HG03097 (cell line): ENCODE data around the gene RGS21.

ENCODE experiments used
- ATAC-seq: cut with Tn5 transposase; IDR thresholded peaks from one replicate; pipeline ENCODE4 v1.9.1; 2021; ENCODE audit not compliant: unreplicated experiment, low FRiP score

The RGS21 gene

GRCh38 chr1:192378276-192378675 lies 61.5 kb downstream of the RGS21 start:
- ATAC-seq = no peak

DNA sequence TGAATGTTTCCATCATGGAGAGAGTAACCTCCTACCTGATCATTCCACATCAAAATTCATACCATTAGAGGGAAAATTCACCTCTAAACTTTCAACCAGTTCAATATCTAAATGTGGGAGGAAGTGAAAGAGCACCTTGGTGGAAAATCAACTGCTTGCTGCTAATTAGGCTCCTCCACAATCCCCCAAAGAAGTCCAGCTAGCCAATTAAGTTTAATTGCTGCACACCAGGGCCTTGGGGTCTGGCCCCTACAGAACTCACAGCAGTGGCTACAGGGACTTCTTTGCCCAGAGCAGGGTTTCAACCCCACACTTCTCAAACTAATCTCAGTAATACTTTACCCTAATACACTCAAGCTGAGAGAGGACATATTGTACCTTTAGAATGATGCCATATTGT lies 62.1 kb downstream of the RGS21 start:
- no peak for ATAC-seq

DNA sequence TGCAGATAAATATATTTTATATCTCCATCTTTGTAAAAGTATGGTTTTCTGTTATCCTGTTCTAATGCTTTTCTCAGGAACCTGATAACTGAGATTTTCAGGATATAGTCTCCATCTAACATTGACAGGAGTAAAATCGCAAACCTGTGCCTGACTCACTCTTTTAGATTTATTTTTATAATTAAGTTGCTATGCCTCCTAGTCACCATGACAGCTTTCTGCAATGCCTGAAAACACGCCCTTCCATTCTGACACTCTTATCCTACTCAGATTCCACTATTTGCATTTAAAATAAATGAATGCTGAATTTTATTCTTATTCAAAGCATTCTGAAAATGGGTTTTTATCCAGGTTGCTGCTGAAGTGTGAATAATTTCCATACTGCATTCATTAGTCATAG lies 62.8 kb downstream of the RGS21 start:
- no peak for ATAC-seq

DNA sequence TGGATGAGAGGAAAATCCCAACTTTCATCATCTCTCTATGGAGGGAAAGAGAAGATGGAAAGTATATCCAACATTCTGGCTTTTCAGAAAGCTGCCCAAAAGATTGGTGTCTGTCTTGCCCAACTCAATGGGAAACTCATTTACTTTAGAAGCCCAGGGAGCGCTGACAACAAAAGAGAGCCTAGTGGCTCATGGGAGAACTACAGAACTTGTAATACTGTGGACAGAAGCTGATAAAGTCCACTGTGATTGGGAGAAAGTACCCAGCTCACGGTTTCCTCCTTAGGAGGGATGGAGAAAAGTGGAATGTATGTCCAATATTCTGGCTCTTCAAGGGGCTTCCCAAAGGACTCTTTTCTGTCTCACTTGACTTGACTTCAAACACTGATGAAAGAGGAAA lies 66.0 kb downstream of the RGS21 start:
- ATAC-seq = no peak

GRCh38 chr1:192386051-192386650 lies 69.4 kb downstream of the RGS21 start:
- no peak for ATAC-seq

- no peak for ATAC-seq
Measured at GRCh38 chr1:192395211-192395610, 78.4 kb downstream of the RGS21 start.

DNA sequence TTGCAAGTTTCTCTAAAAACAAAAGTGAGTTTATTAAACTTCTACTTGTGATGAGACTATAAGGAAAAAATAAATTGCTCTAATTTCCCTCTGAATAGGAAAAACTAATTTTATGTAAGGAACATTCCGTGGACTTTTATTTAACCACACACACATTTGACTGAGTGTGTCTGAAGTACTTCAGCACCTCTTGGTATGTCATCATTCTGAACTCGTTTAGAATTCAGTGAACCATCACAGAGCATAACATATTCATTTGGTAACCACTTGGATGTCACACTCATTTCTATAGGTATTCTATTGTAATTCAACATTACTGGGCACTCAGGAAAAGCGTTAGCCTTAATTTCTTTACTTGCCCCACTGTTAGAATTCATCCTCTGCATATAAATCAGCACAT lies 79.1 kb downstream of the RGS21 start:
- no peak for ATAC-seq

GRCh38 chr1:192399161-192399560 lies 82.4 kb downstream of the RGS21 start:
- ATAC-seq = no peak

DNA sequence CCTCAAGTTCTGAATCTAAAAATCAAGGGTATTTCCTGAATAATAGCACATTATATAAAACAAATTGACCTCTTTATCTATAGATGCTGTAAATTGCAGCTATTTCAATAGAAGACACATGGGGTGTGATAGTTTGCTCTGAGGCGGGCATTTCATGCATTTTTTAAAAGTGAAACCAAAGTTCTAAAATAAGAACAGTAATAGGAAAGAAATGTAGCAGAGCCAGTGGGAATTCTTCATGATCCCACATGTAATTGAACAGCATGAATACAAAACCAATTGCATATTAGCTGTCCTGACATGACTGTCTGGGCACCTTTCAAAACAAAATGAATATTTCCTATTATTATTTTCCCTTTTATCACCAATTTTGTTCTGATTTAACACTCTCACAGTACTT lies 85.0 kb downstream of the RGS21 start:
- no peak for ATAC-seq

DNA sequence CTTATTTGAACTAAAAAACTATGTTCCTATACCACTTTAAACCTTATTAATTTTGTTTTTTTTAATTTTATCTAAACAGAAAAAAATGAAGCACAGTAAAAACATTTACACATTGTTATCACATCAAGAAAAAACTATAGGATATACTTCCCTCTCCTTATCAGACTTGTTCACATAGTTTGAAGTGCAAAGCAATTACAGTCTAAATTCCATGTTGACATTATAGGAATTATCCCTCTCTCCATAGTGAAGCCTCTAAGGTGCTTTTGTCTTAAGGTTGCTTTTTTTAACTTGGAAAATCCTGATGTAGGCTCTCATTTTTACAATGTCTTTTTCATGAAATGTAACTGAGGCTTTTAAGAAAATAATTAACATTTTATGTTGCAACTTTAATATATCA lies 85.8 kb downstream of the RGS21 start:
- no peak for ATAC-seq

DNA sequence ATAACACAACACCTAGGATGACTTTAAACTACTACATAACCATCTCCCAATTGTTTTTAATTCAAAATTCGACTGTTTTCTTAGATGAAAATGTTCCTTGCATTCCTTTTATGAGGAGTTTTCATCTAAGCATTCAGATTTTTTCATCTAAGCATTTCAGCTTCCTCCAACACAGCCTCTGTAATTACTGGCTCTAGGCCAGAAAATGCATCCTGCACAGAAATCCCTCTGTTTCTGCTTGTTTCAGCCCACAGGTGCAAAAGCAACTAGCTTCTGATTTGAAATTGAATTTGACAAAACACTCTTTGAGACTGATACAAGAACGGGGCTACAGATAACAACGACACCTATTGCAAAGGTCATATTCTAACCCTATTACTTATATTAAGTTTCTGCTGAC lies 90.4 kb downstream of the RGS21 start:
- no peak for ATAC-seq
